Motor neuron (in vitro differentiated cells): ENCODE results near the gene ABCC4. TPM values are rescaled to one million over a fixed set of nuclear protein-coding genes. Genes with fewer than 3 reads are reported as not detected.

ENCODE experiments used
- ATAC-seq, 8 experiments: fragments of 200-7000 bp; cut with Tn5 transposase; replicated peaks in 6 of 8; 2 replicates each; pipeline ENCODE4 v1.8.0; 2021; ENCODE audit warnings: mild to moderate bottlenecking in 8 of 8, moderate library complexity in 8 of 8
- H3K27ac ChIP-seq, 2 donors: fragments of 250-450 bp; sonication (Bioruptor Pico); 2 replicates each; pipeline ENCODE4 v1.9.0; 2021; ENCODE audit warnings: antibody characterized with exemption in 2 of 2, mild to moderate bottlenecking in 2 of 2, moderate library complexity in 1 of 2
- H3K4me1 ChIP-seq, 2 donors: fragments of 250-450 bp; sonication (Bioruptor Pico); replicated peaks in 1 of 2; 2 replicates each; pipeline ENCODE4 v1.6.1; 2021; ENCODE audit warnings: antibody characterized with exemption in 2 of 2, mild to moderate bottlenecking in 2 of 2, moderate library complexity in 1 of 2
- H3K4me3 ChIP-seq, 5 donors: fragments of 250-450 bp; sonication (Bioruptor Pico); 2 replicates each; pipeline ENCODE4 v1.9.0; 2021; ENCODE audit warnings: antibody characterized with exemption in 5 of 5, mild to moderate bottlenecking in 5 of 5, moderate library complexity in 4 of 5
- WGBS, 10 experiments: fragments of 450-650 bp; shearing (Covaris generic); methylation state at CpG; one replicate each; pipeline ENCODE4 v1.0.0; 2022; 5-methylcytosine and 5-hydroxymethylcytosine counted together
- in situ Hi-C, 9 experiments: fragments of 400-800 bp; cut with MboI; loops; one replicate each; pipeline ENCODE4 v1.15.0; 2021; ENCODE audit warnings: low sequenced_read_pairs in 9 of 9, low pct_unique_long_range_greater_than_20kb in 2 of 9; ENCODE audit not compliant: unreplicated experiment in 9 of 9
- total RNA-seq, 8 experiments: library from RNA; unstranded; fragments of 300-600 nt; gene quantifications; 2 replicates each; pipeline versions ENCODE4 v1.2.3 to v1.2.4, GENCODE V29; 2022

The ABCC4 gene
- total RNA-seq, 8 experiments from 2014 or later, result 2.5 to 13.0 (median 8.0) TPM

GRCh38 chr13:95049772-95050171 is 251.5 kb downstream of the ABCC4 start:
- Histone ChIP-seq H3K4me3 (no peak overlapping the region), H3K27ac (no peak overlapping the region), H3K4me1 (peaks cover 0 to 4% of the 10 kb centered on the region in 2 donors)
- 86 to 100% (median 100%) methylated on average over 1 of the region's 1 CpG; no CpG with 5 or more reads in 7 of the 10 experiments for WGBS, 10 experiments
- no peak for ATAC-seq
- in situ Hi-C loops, result no loop called here

- in situ Hi-C loops, result no loop called here
- no peak overlapping the region for H3K27ac ChIP-seq
- 78 to 100% (median 93%) methylated on average over 1 to 4 of the region's 4 CpGs for WGBS, 10 experiments
- no peak overlapping the region for H3K4me3 ChIP-seq
- H3K4me1 ChIP-seq, result no peaks in the 10 kb centered on the region
- ATAC-seq, result no peak
Measured at GRCh38 chr13:95044452-95045205, 256.6 kb downstream of the ABCC4 start.

- in situ Hi-C loops, result no loop called here
- WGBS, 10 experiments, result 43 to 100% (median 89%) methylated on average over 1 to 2 of the region's 2 CpGs; no CpG with 5 or more reads in 4 of the 10 experiments
- no peak for ATAC-seq
Measured at GRCh38 chr13:95039415-95039814, 261.8 kb downstream of the ABCC4 start.

GRCh38 chr13:95038949-95039348 is 262.3 kb downstream of the ABCC4 start:
- Histone ChIP-seq H3K4me1 (no peaks in the 10 kb centered on the region), H3K4me3 (no peak overlapping the region), H3K27ac (no peak overlapping the region)
- in situ Hi-C loops, result no loop called here
- ATAC-seq, result peak in 1 of 8 experiments; percentile 53
- 0 to 100% (median 100%) methylated on average over 1 of the region's 1 CpG; no CpG with 5 or more reads in 1 of the 10 experiments for WGBS, 10 experiments

More at GRCh38 chr13:95039415-95039814, 261.8 kb downstream of the ABCC4 start:
- Histone ChIP-seq H3K27ac (no peak overlapping the region), H3K4me1 (no peaks in the 10 kb centered on the region), H3K4me3 (no peak overlapping the region)

GRCh38 chr13:95035311-95036109 is 265.7 kb downstream of the ABCC4 start:
- no peak overlapping the region for H3K4me3 ChIP-seq
- WGBS, 10 experiments, result 80 to 100% (median 90%) methylated on average over 2 to 7 of the region's 7 CpGs; no CpG with 5 or more reads in 1 of the 10 experiments
- in situ Hi-C loops, result no loop called here
- ATAC-seq, result peak in 1 of 8 experiments; percentile 9
- H3K4me1 ChIP-seq, result peaks cover 3 to 9% of the 10 kb centered on the region in 2 donors
- H3K27ac ChIP-seq, result no peak overlapping the region

- peaks cover 3 to 9% of the 10 kb centered on the region in 2 donors for H3K4me1 ChIP-seq
- no peak overlapping the region for H3K27ac ChIP-seq
- H3K4me3 ChIP-seq, result no peak overlapping the region
- ATAC-seq, result no peak
- in situ Hi-C loops, result no loop called here
- WGBS, 10 experiments, result 50 to 60% methylated on average over 1 of the region's 1 CpG; no CpG with 5 or more reads in 8 of the 10 experiments
Measured at GRCh38 chr13:95033890-95034289, 267.4 kb downstream of the ABCC4 start.

- in situ Hi-C loops, result no loop called here
- Histone ChIP-seq H3K4me1 (peaks cover 3 to 9% of the 10 kb centered on the region in 2 donors), H3K4me3 (no peak overlapping the region), H3K27ac (no peak overlapping the region)
- 53 to 100% (median 86%) methylated on average over 1 to 4 of the region's 4 CpGs; no CpG with 5 or more reads in 1 of the 10 experiments for WGBS, 10 experiments
- ATAC-seq, result peak in 5 of 8 experiments; percentile 51 to 82 (median 61)
Measured at GRCh38 chr13:95032121-95032520, 269.1 kb downstream of the ABCC4 start.

GRCh38 chr13:95030821-95031343 is 270.4 kb downstream of the ABCC4 start:
- no peak overlapping the region for H3K27ac ChIP-seq
- ATAC-seq, result peak in 1 of 8 experiments; percentile 35
- peaks cover 3 to 9% of the 10 kb centered on the region in 2 donors for H3K4me1 ChIP-seq
- no peak overlapping the region for H3K4me3 ChIP-seq
- WGBS, 10 experiments, result 71 to 100% (median 93%) methylated on average over 2 to 4 of the region's 4 CpGs
- in situ Hi-C loops, result no loop called here

GRCh38 chr13:95027638-95028037 is 273.6 kb downstream of the ABCC4 start:
- H3K27ac ChIP-seq, result no peak overlapping the region
- 88 to 100% (median 98%) methylated on average over 2 to 3 of the region's 3 CpGs; no CpG with 5 or more reads in 2 of the 10 experiments for WGBS, 10 experiments
- no peak overlapping the region for H3K4me3 ChIP-seq
- H3K4me1 ChIP-seq, result peaks cover 3 to 9% of the 10 kb centered on the region in 2 donors
- in situ Hi-C loops, result no loop called here
- no peak for ATAC-seq

- no CpG with 5 or more reads among the region's 1 CpG for WGBS, 10 experiments
- H3K4me3 ChIP-seq, result no peak overlapping the region
- ATAC-seq, result no peak
- in situ Hi-C loops, result no loop called here
- H3K4me1 ChIP-seq, result no peaks in the 10 kb centered on the region
- no peak overlapping the region for H3K27ac ChIP-seq
Measured at GRCh38 chr13:95025116-95025515, 276.1 kb downstream of the ABCC4 start.

GRCh38 chr13:95023405-95023804 is 277.8 kb downstream of the ABCC4 start:
- peak in 1 of 8 experiments; percentile 31 for ATAC-seq
- Histone ChIP-seq H3K4me3 (no peak overlapping the region), H3K27ac (no peak overlapping the region), H3K4me1 (no peaks in the 10 kb centered on the region)
- in situ Hi-C loops, result no loop called here
- WGBS, 10 experiments, result 20 to 89% (median 68%) methylated on average over 1 to 4 of the region's 4 CpGs; no CpG with 5 or more reads in 4 of the 10 experiments

- Histone ChIP-seq H3K4me1 (no peaks in the 10 kb centered on the region), H3K27ac (no peak overlapping the region), H3K4me3 (no peak overlapping the region)
- no peak for ATAC-seq
- in situ Hi-C loops, result no loop called here
- 85 to 100% (median 95%) methylated on average over 1 to 6 of the region's 6 CpGs; no CpG with 5 or more reads in 1 of the 10 experiments for WGBS, 10 experiments
Measured at GRCh38 chr13:95020298-95020987, 280.8 kb downstream of the ABCC4 start.
